SK-N-SH (cell line): ENCODE results near the gene DHX29. TPM values are rescaled to one million over a fixed set of nuclear protein-coding genes. Genes with fewer than 3 reads are reported as not detected.

Experiments
- CTCF ChIA-PET: fragments of 300-600, 350-600 bp; formaldehyde crosslinking; extraction: SDS; loops from one replicate; lab custom pipeline; 2021; lab: Yijun Ruan, JAX
- POLR2A ChIA-PET: fragments of 350-600 bp; sonication (Branson Sonifier 250); formaldehyde crosslinking; extraction: SDS; loops from one replicate; lab custom pipeline; 2020; ENCODE audit warnings: antibody characterized with exemption, inconsistent platforms; lab: Yijun Ruan, JAX
- DNase-seq: peaks from one replicate; pipeline ENCODE4 v3.0.0; 2012
- H2AFZ ChIP-seq: fragments of 200-600 bp; sonication (generic); 2 replicates; pipeline ENCODE4 v1.8.1; 2016; ENCODE audit warnings: antibody characterized with exemption, mild to moderate bottlenecking, low read depth
- H3F3A ChIP-seq: fragments of 200-600 bp; sonication (generic); replicated peaks from 2 replicates; pipeline ENCODE3; 2016; ENCODE audit warnings: antibody characterized with exemption, mild to moderate bottlenecking; ENCODE audit not compliant: insufficient read depth
- H3K27ac ChIP-seq, 2 experiments: fragments of 200-500 bp in 1 of 2; fragments of 200-600 bp in 1 of 2; sonication (Bioruptor generic) in 1 of 2; sonication (generic), shearing (Covaris generic) in 1 of 2; 2 replicates each; pipeline versions ENCODE4 v1.5.1 to v1.6.1; 2014 to 2016; ENCODE audit warnings: low read depth in 2 of 2, inconsistent platforms in 1 of 2, low read length in 1 of 2, mild to moderate bottlenecking in 1 of 2, mixed read lengths in 1 of 2
- H3K27me3 ChIP-seq: fragments of 200-600 bp; sonication (generic), shearing (Covaris generic); 2 replicates; pipeline ENCODE4 v1.6.1; 2016; ENCODE audit warnings: mixed run types; ENCODE audit not compliant: insufficient read depth
- H3K36me3 ChIP-seq, 2 experiments: fragments of 200-500 bp in 1 of 2; fragments of 200-600 bp in 1 of 2; sonication (Bioruptor generic) in 1 of 2; sonication (generic) in 1 of 2; replicated peaks in 1 of 2; 2 replicates each; pipeline versions ENCODE3 to v1.5.1; 2014 to 2016; ENCODE audit warnings: low read length in 1 of 2, mild to moderate bottlenecking in 1 of 2; ENCODE audit not compliant: insufficient read depth in 2 of 2, control insufficient read depth in 1 of 2
- H3K4me1 ChIP-seq, 2 experiments: fragments of 200-500 bp in 1 of 2; fragments of 200-600 bp in 1 of 2; sonication (Bioruptor generic) in 1 of 2; sonication (generic), shearing (Covaris generic) in 1 of 2; 2 replicates each; pipeline versions ENCODE4 v1.5.1 to v1.6.1; 2014 to 2016; ENCODE audit warnings: low read depth in 1 of 2, low read length in 1 of 2, mixed run types in 1 of 2; ENCODE audit not compliant: insufficient read depth in 2 of 2, control insufficient read depth in 1 of 2
- H3K4me2 ChIP-seq: fragments of 200-600 bp; sonication (generic), shearing (Covaris generic); 2 replicates; pipeline ENCODE4 v1.6.1; 2017; ENCODE audit warnings: mixed run types
- H3K4me3 ChIP-seq, 2 experiments: fragments of 200-500 bp in 1 of 2; fragments of 200-600 bp in 1 of 2; sonication (Bioruptor generic) in 1 of 2; sonication (generic), shearing (Covaris generic) in 1 of 2; 2 replicates each; pipeline versions ENCODE4 v1.5.1 to v1.8.1; 2014 to 2016; ENCODE audit warnings: low read depth in 2 of 2, inconsistent platforms in 1 of 2, low read length in 1 of 2, mild to moderate bottlenecking in 1 of 2, mixed read lengths in 1 of 2, moderate library complexity in 1 of 2
- H3K79me2 ChIP-seq: fragments of 200-600 bp; sonication (generic); 2 replicates; pipeline ENCODE4 v1.8.1; 2017; ENCODE audit warnings: mild to moderate bottlenecking; ENCODE audit not compliant: insufficient read depth
- H3K9ac ChIP-seq: fragments of 200-600 bp; sonication (generic); 2 replicates; pipeline ENCODE4 v1.6.1; 2017; ENCODE audit warnings: mixed run types
- H3K9me2 ChIP-seq: fragments of 200-600 bp; sonication (generic); 2 replicates; pipeline ENCODE4 v1.6.1; 2017; ENCODE audit warnings: mixed run types
- H3K9me3 ChIP-seq: fragments of 200-600 bp; sonication (generic); 2 replicates; pipeline ENCODE4 v1.6.1; 2017; ENCODE audit warnings: mixed run types, mild to moderate bottlenecking, moderate library complexity
- H4K20me1 ChIP-seq: fragments of 200-600 bp; sonication (generic); 2 replicates; pipeline ENCODE4 v1.6.1; 2017; ENCODE audit warnings: mild to moderate bottlenecking, mixed run types; ENCODE audit not compliant: insufficient read depth
- CHD2 ChIP-seq: fragments of 150-350 bp; IDR thresholded peaks from 2 replicates; pipeline ENCODE4 v1.6.1; 2018; ENCODE audit warnings: low read length; ENCODE audit not compliant: partially characterized antibody
- CTCF ChIP-seq: fragments of 200-600 bp; sonication (generic); IDR thresholded peaks from 2 replicates; pipeline ENCODE4 v1.6.1; 2017; ENCODE audit warnings: antibody characterized with exemption, mild to moderate bottlenecking, moderate library complexity
- ELF1 ChIP-seq: IDR thresholded peaks from 2 replicates; pipeline ENCODE4 v1.4.0; 2012
- EP300 ChIP-seq, 2 experiments: IDR thresholded peaks; 2 replicates each; pipeline versions ENCODE4 v1.4.0 to v1.6.1; 2012; ENCODE audit warnings: borderline replicate concordance in 1 of 2, low read depth in 1 of 2, low read length in 1 of 2
- EZH2phosphoT487 ChIP-seq: fragments of 200-600 bp; sonication (generic); IDR thresholded peaks from 2 replicates; pipeline ENCODE4 v1.6.1; 2017; ENCODE audit warnings: low read depth, mixed run types, mild to moderate bottlenecking, antibody characterized with exemption, moderate library complexity, borderline replicate concordance
- GATA2 ChIP-seq: sonication (generic); formaldehyde crosslinking; IDR thresholded peaks from 2 replicates; pipeline ENCODE4 v1.5.0; 2020; ENCODE audit warnings: mild to moderate bottlenecking, missing genetic modification reagents
- JUND ChIP-seq: IDR thresholded peaks from 2 replicates; pipeline ENCODE4 v1.4.0; 2012
- MEF2A ChIP-seq: IDR thresholded peaks from 2 replicates; pipeline ENCODE4 v1.4.0; 2012; ENCODE audit warnings: low read depth, borderline replicate concordance
- NFIC ChIP-seq: IDR thresholded peaks from 2 replicates; pipeline ENCODE4 v1.4.0; 2012; ENCODE audit warnings: borderline replicate concordance
- NRF1 ChIP-seq: IDR thresholded peaks from 2 replicates; pipeline ENCODE4 v1.6.1; 2012; ENCODE audit warnings: low read depth, mild to moderate bottlenecking, low read length
- POLR2AphosphoS5 ChIP-seq: IDR thresholded peaks from 2 replicates; pipeline ENCODE4 v1.6.1; 2012; ENCODE audit warnings: low read depth, low read length
- RAD21 ChIP-seq: IDR thresholded peaks from 2 replicates; pipeline ENCODE4 v1.6.1; 2012; ENCODE audit warnings: mild to moderate bottlenecking, low read length
- RCOR1 ChIP-seq: fragments of 150-350 bp; IDR thresholded peaks from 2 replicates; pipeline ENCODE4 v1.6.1; 2017; ENCODE audit warnings: antibody characterized with exemption, low read length
- RFX5 ChIP-seq: IDR thresholded peaks from 2 replicates; pipeline ENCODE4 v1.6.1; 2012; ENCODE audit warnings: mild to moderate bottlenecking, improper control_type of control experiment, low read length
- SMC3 ChIP-seq: IDR thresholded peaks from 2 replicates; pipeline ENCODE4 v1.6.1; 2012; ENCODE audit warnings: low read depth, low read length, improper control_type of control experiment
- TEAD4 ChIP-seq: IDR thresholded peaks from 2 replicates; pipeline ENCODE4 v1.4.0; 2012; ENCODE audit warnings: mild to moderate bottlenecking, borderline replicate concordance; ENCODE audit not compliant: insufficient read depth
- USF1 ChIP-seq: IDR thresholded peaks from 2 replicates; pipeline ENCODE4 v1.4.0; 2012; ENCODE audit warnings: low read depth, borderline replicate concordance
- WGBS: methylation state at CpG from one replicate; pipeline ENCODE4 v1.1.6; 2017; ENCODE audit warnings: low lambda C conversion rate; 5-methylcytosine and 5-hydroxymethylcytosine counted together
- polyA plus RNA-seq, 3 experiments: library from polyadenylated mRNA; depleted of rRNA; stranded (reverse); fragments of >200 nt; gene quantifications; 2 replicates each; pipeline ENCODE4 v1.2.3, GENCODE V29; 2012

The DHX29 gene
- polyA plus RNA-seq, 1 of the 3 experiments (the other 2 are of a cell fraction) = 2.1 TPM

- no peaks in the 10 kb centered on the region for H3K9me3 ChIP-seq
- no peak overlapping the region for H3K9ac ChIP-seq
- H2AFZ ChIP-seq = no peak overlapping the region
- peak; percentile 34 for DNase-seq
- ChIA-PET CTCF (interaction anchor here (0.9 to 3.1 kb wide), 6 partner anchors 28 to 348 kb away, joined by 3 to 23 read pairs (median 3); no protein-coding TSS in a partner anchor), POLR2A (no interaction called here)
- peaks cover 30% of the 10 kb centered on the region for H3F3A ChIP-seq
- peaks cover 8% of the 10 kb centered on the region; the same call in 1 of the 2 replicates for H3K79me2 ChIP-seq
- peaks cover 80 to 88% of the 10 kb centered on the region in 2 experiments for H3K36me3 ChIP-seq
- H3K4me2 ChIP-seq = no peak overlapping the region
- no peak overlapping the region; a peak in 1 of 4 replicates for H3K27ac ChIP-seq
- H3K9me2 ChIP-seq = no peaks in the 10 kb centered on the region
- H3K4me3 ChIP-seq = no peak overlapping the region
- 14% methylated on average over 2 of the region's 2 CpGs for WGBS
- H3K4me1 ChIP-seq = no peaks in the 10 kb centered on the region
- TF ChIP-seq RFX5 = 0 out of 2 replicates have a peak, but pooled peaks have one; percentile 18
- TF ChIP-seq CTCF = peak; percentile 96
- peak; percentile 73 for TF ChIP-seq SMC3
- peak; percentile 75 for TF ChIP-seq RAD21
- TF ChIP-seq USF1 = no peak
- TF ChIP-seq GATA2 = no peak
- H3K27me3 ChIP-seq = no peaks in the 10 kb centered on the region
- no peaks in the 10 kb centered on the region for H4K20me1 ChIP-seq
Observed at GRCh38 chr5:55344392-55344992, 37.0 kb upstream of the DHX29 start.

- Histone ChIP-seq H3K79me2 (peaks cover 15% of the 10 kb centered on the region), H3K4me3 (no peak overlapping the region), H3K9me2 (no peaks in the 10 kb centered on the region), H2AFZ (no peak overlapping the region), H3K4me1 (no peaks in the 10 kb centered on the region), H3K27me3 (no peaks in the 10 kb centered on the region), H3K9me3 (no peaks in the 10 kb centered on the region), H4K20me1 (no peaks in the 10 kb centered on the region), H3K36me3 (peaks cover 80 to 90% of the 10 kb centered on the region in 2 experiments), H3K4me2 (no peak overlapping the region), H3K27ac (no peak overlapping the region), H3K9ac (no peak overlapping the region), H3F3A (peaks cover 30% of the 10 kb centered on the region)
- DNase-seq = no peak
- CTCF ChIA-PET = interaction anchor here (0.8 to 3.1 kb wide), 10 partner anchors 9 to 362 kb away, joined by 3 to 23 read pairs (median 3); no protein-coding TSS in a partner anchor
- no peak for TF ChIP-seq JUND
- no peak for TF ChIP-seq ELF1
- 93% methylated on average over 1 of the region's 1 CpG for WGBS
- POLR2A ChIA-PET = no interaction called here
Observed at GRCh38 chr5:55343609-55344008, 36.1 kb upstream of the DHX29 start.

GRCh38 chr5:55343107-55343506 is 35.6 kb upstream of the DHX29 start:
- Histone ChIP-seq H3K4me1 (no peaks in the 10 kb centered on the region; a peak in 1 of 4 replicates), H2AFZ (no peak overlapping the region), H3K9me2 (no peaks in the 10 kb centered on the region), H3K9ac (no peak overlapping the region), H3K79me2 (peaks cover 19% of the 10 kb centered on the region), H3K9me3 (no peaks in the 10 kb centered on the region; the same call in 1 of the 2 replicates), H4K20me1 (no peaks in the 10 kb centered on the region), H3F3A (peaks cover 30% of the 10 kb centered on the region), H3K27me3 (no peaks in the 10 kb centered on the region), H3K4me3 (no peak overlapping the region), H3K36me3 (peaks cover 76 to 89% of the 10 kb centered on the region in 2 experiments), H3K4me2 (no peak overlapping the region), H3K27ac (no peak overlapping the region)
- POLR2A ChIA-PET = no interaction called here
- TF ChIP-seq JUND = no peak
- no peak for TF ChIP-seq TEAD4
- TF ChIP-seq POLR2AphosphoS5 = no peak
- no peak for TF ChIP-seq EP300 (IDR thresholded peaks at IDR 0.05; ENCODE audit: borderline replicate concordance in 1 of 2, low read depth in 1 of 2, low read length in 1 of 2)
- no peak for TF ChIP-seq EZH2phosphoT487
- TF ChIP-seq RCOR1 = no peak
- no peak for TF ChIP-seq NRF1
- no peak for TF ChIP-seq NFIC
- no peak for TF ChIP-seq RFX5
- TF ChIP-seq CHD2 = no peak
- no peak for TF ChIP-seq MEF2A
- CTCF ChIA-PET = interaction anchor here (0.9 to 3.1 kb wide), 10 partner anchors 10 to 363 kb away, joined by 3 to 23 read pairs (median 3); no protein-coding TSS in a partner anchor
- 94% methylated on average over 4 of the region's 4 CpGs for WGBS
- no peak for DNase-seq
